Breast epithelium (tissue), 4 donors: ENCODE measurements around the gene CSNK2B. TPM values are rescaled to one million over a fixed set of nuclear protein-coding genes. Genes with fewer than 3 reads are reported as not detected.

ENCODE experiments used
- DNase-seq, 2 donors: peaks; one replicate each; pipeline ENCODE4 v3.0.0-alpha.2; 2019; ENCODE audit warnings: low spot score in 2 of 2
- H3K27ac ChIP-seq, 2 donors: fragments of 200-600 bp; sonication (generic) in 1 of 2; one replicate each; pipeline ENCODE4 v1.5.1; 2016 to 2019; ENCODE audit warnings: mild to moderate bottlenecking in 1 of 2
- H3K27me3 ChIP-seq, 2 donors: fragments of 200-600 bp; sonication (generic) in 1 of 2; one replicate each; pipeline versions ENCODE4 v1.5.1 to v1.6.0; 2017 to 2019; ENCODE audit warnings: control low read depth in 1 of 2, mild to moderate bottlenecking in 1 of 2
- H3K36me3 ChIP-seq: fragments of 200-600 bp; one replicate; pipeline ENCODE4 v1.5.1; 2019
- H3K4me1 ChIP-seq, 2 donors: fragments of 200-600 bp; sonication (generic); one replicate each; pipeline ENCODE4 v1.5.1; 2016 to 2019; ENCODE audit warnings: control low read depth in 1 of 2
- H3K4me3 ChIP-seq, 3 donors: fragments of 200-600 bp; sonication (generic); 1 replicate in 2 of 3; 2 replicates in 1 of 3; pipeline ENCODE4 v1.5.1; 2016 to 2019; ENCODE audit warnings: mild to moderate bottlenecking in 3 of 3, moderate library complexity in 2 of 3
- H3K9me3 ChIP-seq, 2 donors: fragments of 200-600 bp; sonication (generic) in 1 of 2; one replicate each; pipeline ENCODE4 v1.5.1; 2016 to 2019; ENCODE audit warnings: control low read depth in 1 of 2
- CTCF ChIP-seq, 3 donors: fragments of 450-650 bp; IDR thresholded peaks; one replicate each; pipeline ENCODE4 v1.5.1; 2016 to 2017; ENCODE audit warnings: antibody characterized with exemption in 3 of 3, mild to moderate bottlenecking in 3 of 3, moderate library complexity in 3 of 3
- POLR2A ChIP-seq: fragments of 450-650 bp; IDR thresholded peaks from one replicate; pipeline ENCODE4 v1.6.1; 2016; ENCODE audit warnings: antibody characterized with exemption, mild to moderate bottlenecking, moderate library complexity
- POLR2AphosphoS5 ChIP-seq, 3 donors: sonication (generic); formaldehyde crosslinking; IDR thresholded peaks; one replicate each; pipeline ENCODE4 v1.6.1; 2017; ENCODE audit warnings: antibody characterized with exemption in 3 of 3
- intact Hi-C: fragments of 100-400 bp; cut with DNase I; formaldehyde crosslinking; loops from one replicate; pipeline ENCODE4 v1.15.1; 2023; ENCODE audit warnings: low total_unique reads
- total RNA-seq, 3 donors: library from RNA; depleted of rRNA; stranded (reverse); fragments of >200 nt; gene quantifications; one replicate each; pipeline ENCODE4 v1.1.0, GENCODE V29; 2016

The CSNK2B gene
- total RNA-seq, 3 donors from 2014 or later, result 135 to 180 (median 178) TPM

DNA sequence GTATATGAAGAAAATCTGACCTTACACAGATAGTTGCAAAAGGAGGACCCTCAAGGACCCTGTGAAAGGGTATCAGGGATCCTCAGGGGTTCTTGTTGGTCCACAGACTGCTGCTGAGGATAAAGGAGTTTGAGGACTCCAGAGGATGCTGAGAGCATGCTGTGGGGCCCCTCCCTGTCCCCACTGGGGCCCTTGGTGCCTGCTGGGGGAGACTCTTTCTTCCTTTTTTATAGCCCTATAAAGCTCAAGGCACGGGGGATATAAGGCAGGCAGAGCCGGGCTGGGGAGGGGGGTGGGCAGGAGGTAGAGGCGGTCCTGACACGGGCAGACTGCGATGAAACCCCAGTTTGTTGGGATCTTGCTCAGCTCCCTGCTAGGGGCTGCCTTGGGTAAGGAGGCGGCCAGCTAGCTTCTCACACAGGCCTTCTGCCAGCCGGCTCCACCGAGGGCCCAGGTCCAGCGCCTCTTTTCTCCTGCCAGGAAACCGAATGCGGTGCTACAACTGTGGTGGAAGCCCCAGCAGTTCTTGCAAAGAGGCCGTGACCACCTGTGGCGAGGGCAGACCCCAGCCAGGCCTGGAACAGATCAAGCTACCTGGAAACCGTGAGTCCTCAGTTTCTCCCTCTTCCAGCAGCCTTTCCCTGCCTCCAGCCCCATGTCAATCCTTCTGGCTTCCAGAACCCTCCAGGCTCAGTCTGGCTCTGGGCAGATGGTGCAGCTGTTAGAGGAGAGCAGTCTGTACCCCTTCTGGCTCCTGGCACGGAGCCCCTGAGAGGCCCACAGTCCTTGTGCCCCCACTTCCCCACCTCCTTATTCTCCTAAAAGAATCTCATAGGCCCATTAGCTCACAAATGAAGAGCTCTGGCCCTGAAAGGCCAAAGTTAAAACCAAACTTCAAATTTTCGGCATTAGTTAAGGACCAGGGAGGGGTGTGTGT, 49.4 kb downstream of the CSNK2B start, which contains the start of gene LY6G6D:
Gene LY6G6D, plus strand, starts transcription at position 327 of the 937 bp plus-strand sequence. Its CDS starts 8 bp downstream, at position 335.
- intact Hi-C loops, result no loop called here
- TF ChIP-seq CTCF (IDR thresholded peaks at IDR 0.05) (no peak), POLR2A (no peak), POLR2AphosphoS5 (IDR thresholded peaks at IDR 0.05) (no peak)
- H3K9me3 ChIP-seq, result no peaks in the 10 kb centered on the region
- H3K36me3 ChIP-seq, result no peaks in the 10 kb centered on the region
- no peak within 1 kb of the TSS for H3K4me3 ChIP-seq
- H3K27ac ChIP-seq, result peak within 1 kb of the TSS in 1 of 2 donors; percentile 33
- peaks cover 3 to 6% of the 10 kb centered on the region in 2 donors for H3K4me1 ChIP-seq
- DNase-seq, result no peak
- no peaks in the 10 kb centered on the region for H3K27me3 ChIP-seq

DNA sequence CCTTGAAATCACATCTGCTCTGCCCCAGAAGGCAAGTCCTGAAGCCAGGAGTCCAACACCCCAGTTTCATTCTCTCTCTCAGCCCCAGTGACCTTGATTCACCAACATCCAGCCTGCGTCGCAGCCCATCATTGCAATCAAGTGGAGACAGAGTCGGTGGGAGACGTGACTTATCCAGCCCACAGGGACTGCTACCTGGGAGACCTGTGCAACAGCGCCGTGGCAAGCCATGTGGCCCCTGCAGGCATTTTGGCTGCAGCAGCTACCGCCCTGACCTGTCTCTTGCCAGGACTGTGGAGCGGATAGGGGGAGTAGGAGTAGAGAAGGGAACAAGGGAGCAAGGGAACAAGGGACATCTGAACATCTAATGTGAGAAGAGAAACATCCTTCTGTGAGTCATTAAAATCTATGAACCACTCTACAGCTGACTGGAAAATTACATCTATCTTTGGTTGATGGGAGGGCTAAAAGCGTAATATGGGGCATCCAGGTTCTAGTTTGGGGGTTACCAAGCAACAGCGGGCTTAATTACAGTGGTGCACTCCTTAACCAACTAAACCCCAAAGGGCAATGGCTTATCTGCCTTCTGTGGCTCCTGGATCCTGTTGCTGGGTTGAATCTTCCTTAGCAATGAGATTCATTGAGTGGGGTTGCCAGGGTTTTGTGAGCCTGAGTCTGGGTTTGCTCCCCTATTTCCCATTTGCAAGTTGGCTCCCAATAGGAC, 51.8 kb downstream of the CSNK2B start:
- peak overlapping the region; percentile 87 to 88 for H3K27ac ChIP-seq
- intact Hi-C loops, result loop anchor here (1.0 kb wide), 1 partner anchor 15 kb away; no protein-coding TSS in a partner anchor
- TF ChIP-seq POLR2A (no peak), POLR2AphosphoS5 (IDR thresholded peaks at IDR 0.05) (peak in 1 of 3 donors; percentile 20), CTCF (IDR thresholded peaks at IDR 0.05) (peak in 1 of 3 donors; percentile 33)
- no peaks in the 10 kb centered on the region for H3K27me3 ChIP-seq
- no peaks in the 10 kb centered on the region for H3K9me3 ChIP-seq
- peaks cover 3 to 6% of the 10 kb centered on the region in 2 donors for H3K4me1 ChIP-seq
- H3K36me3 ChIP-seq, result no peaks in the 10 kb centered on the region
- DNase-seq, result peak; percentile 63 to 84
- H3K4me3 ChIP-seq, result peak overlapping the region in 1 of 3 donors; percentile 17

- H3K27me3 ChIP-seq, result no peaks in the 10 kb centered on the region
- no peaks in the 10 kb centered on the region for H3K36me3 ChIP-seq
- H3K9me3 ChIP-seq, result no peaks in the 10 kb centered on the region
- peak; percentile 75 to 85 for DNase-seq
- intact Hi-C loops, result loop anchor here (1.0 kb wide), 1 partner anchor 16 kb away; no protein-coding TSS in a partner anchor
- peaks cover 3 to 6% of the 10 kb centered on the region in 2 donors for H3K4me1 ChIP-seq
- peak in 2 of 3 donors; percentile 27 to 32 for TF ChIP-seq POLR2AphosphoS5 (IDR thresholded peaks at IDR 0.05)
- TF ChIP-seq POLR2A, result no peak
- peak overlapping the region; percentile 87 to 88 for H3K27ac ChIP-seq
- no peak overlapping the region for H3K4me3 ChIP-seq
Observed at GRCh38 chr6:31718265-31718664, 52.4 kb downstream of the CSNK2B start.

- Histone ChIP-seq H3K4me3 (no peak overlapping the region), H3K9me3 (no peaks in the 10 kb centered on the region), H3K27me3 (no peaks in the 10 kb centered on the region), H3K36me3 (no peaks in the 10 kb centered on the region), H3K4me1 (peaks cover 3 to 6% of the 10 kb centered on the region in 2 donors), H3K27ac (peak overlapping the region; percentile 87 to 88)
- no peak for DNase-seq
- intact Hi-C loops, result no loop called here
- TF ChIP-seq POLR2A, result no peak
- no peak for TF ChIP-seq POLR2AphosphoS5 (IDR thresholded peaks at IDR 0.05)
- no peak for TF ChIP-seq CTCF (IDR thresholded peaks at IDR 0.05)
Observed at GRCh38 chr6:31719001-31719400, 53.1 kb downstream of the CSNK2B start.

Other genes starting within 250 kb of the CSNK2B start
- gene MICB, start 167.9 kb upstream of the CSNK2B start, total RNA-seq, result 1 to 10 TPM; 2.9 to 4.6 (median 4.0) TPM
- gene MCCD1, start 137.1 kb upstream of the CSNK2B start, total RNA-seq, result not detected
- gene DDX39B, start 124.1 kb upstream of the CSNK2B start, total RNA-seq, result 100 to 1,000 TPM; 315 to 336 (median 334) TPM
- 1 to 10 TPM in 2 of 3 donors, under 1 TPM in 1; 0.44 to 1.8 (median 1.6) TPM for gene ATP6V1G2, start 119.5 kb upstream of the CSNK2B start, total RNA-seq
- gene NFKBIL1, start 118.5 kb upstream of the CSNK2B start, total RNA-seq, result 10 to 100 TPM; 22.3 to 34.7 (median 26.5) TPM
- under 1 TPM in 1 of 3 donors, not detected in 2; 0.29 TPM for gene LTA, start 93.8 kb upstream of the CSNK2B start, total RNA-seq
- gene TNF, start 90.5 kb upstream of the CSNK2B start, total RNA-seq, result under 1 TPM in 2 of 3 donors, not detected in 1; 0.33 to 0.73 TPM
- 1 to 10 TPM in 1 of 3 donors, under 1 TPM in 1, not detected in 1; 0.96 to 1.0 TPM for gene LTB, start 83.7 kb upstream of the CSNK2B start, total RNA-seq
- gene LST1, start 79.8 kb upstream of the CSNK2B start, total RNA-seq, result 10 to 100 TPM in 1 of 3 donors, 1 to 10 TPM in 2; 8.8 to 10.7 (median 9.8) TPM
- gene NCR3, start 73.1 kb upstream of the CSNK2B start, total RNA-seq, result not detected
- 10 to 100 TPM; 26.9 to 54.1 (median 28.2) TPM for gene AIF1, start 50.8 kb upstream of the CSNK2B start, total RNA-seq
- gene PRRC2A, start 45.4 kb upstream of the CSNK2B start, total RNA-seq, result 10 to 100 TPM; 42.7 to 57.2 (median 57.0) TPM
- gene BAG6, start 13.4 kb upstream of the CSNK2B start, total RNA-seq, result 100 to 1,000 TPM; 154 to 170 (median 157) TPM
- 1 to 10 TPM; 1.3 to 4.8 (median 4.6) TPM for gene APOM, start 10.2 kb upstream of the CSNK2B start, total RNA-seq
- 10 to 100 TPM; 20.3 to 27.4 (median 24.8) TPM for gene C6orf47, start 5.3 kb upstream of the CSNK2B start, total RNA-seq
- 10 to 100 TPM; 16.2 to 22.2 (median 20.0) TPM for gene GPANK1, start 1.1 kb upstream of the CSNK2B start, total RNA-seq
- gene LY6G5B, start 3.9 kb downstream of the CSNK2B start, total RNA-seq, result 10 to 100 TPM in 1 of 3 donors, 1 to 10 TPM in 2; 6.2 to 12.7 (median 8.5) TPM
- 1 to 10 TPM in 1 of 3 donors, under 1 TPM in 2; 0.33 to 1.9 (median 0.64) TPM for gene LY6G5C, start 15.0 kb downstream of the CSNK2B start, total RNA-seq
- 10 to 100 TPM; 42.6 to 62.6 (median 50.5) TPM for gene ABHD16A, start 37.2 kb downstream of the CSNK2B start, total RNA-seq
- not detected for gene LY6G6F, start 40.8 kb downstream of the CSNK2B start, total RNA-seq
- not detected for gene LY6G6D, start 49.3 kb downstream of the CSNK2B start, total RNA-seq
- not detected for gene LY6G6C, start 55.7 kb downstream of the CSNK2B start, total RNA-seq
- under 1 TPM in 1 of 3 donors, not detected in 2; 0.16 TPM for gene MPIG6B, start 57.3 kb downstream of the CSNK2B start, total RNA-seq
- gene DDAH2, start 63.2 kb downstream of the CSNK2B start, total RNA-seq, result 100 to 1,000 TPM in 2 of 3 donors, 10 to 100 TPM in 1; 100.0 to 212 (median 115) TPM
- gene CLIC1, start 70.5 kb downstream of the CSNK2B start, total RNA-seq, result 100 to 1,000 TPM; 266 to 325 (median 318) TPM
- 10 to 100 TPM in 1 of 3 donors, 1 to 10 TPM in 2; 7.9 to 13.4 (median 8.0) TPM for gene MSH5, start 73.9 kb downstream of the CSNK2B start, total RNA-seq
- gene SAPCD1, start 96.6 kb downstream of the CSNK2B start, total RNA-seq, result 1 to 10 TPM in 2 of 3 donors, not detected in 1; 1.6 to 2.0 TPM
- gene VWA7, start 111.2 kb downstream of the CSNK2B start, total RNA-seq, result 1 to 10 TPM in 1 of 3 donors, under 1 TPM in 1, not detected in 1; under 0.01 to 1.6 TPM
- 10 to 100 TPM; 19.2 to 35.4 (median 26.2) TPM for gene VARS1, start 129.7 kb downstream of the CSNK2B start, total RNA-seq
- gene LSM2, start 140.9 kb downstream of the CSNK2B start, total RNA-seq, result 10 to 100 TPM; 28.7 to 39.7 (median 32.6) TPM
- 1 to 10 TPM; 1.3 to 1.9 (median 1.6) TPM for gene HSPA1L, start 149.2 kb downstream of the CSNK2B start, total RNA-seq
- gene HSPA1A, start 149.5 kb downstream of the CSNK2B start, total RNA-seq, result 100 to 1,000 TPM; 136 to 459 (median 202) TPM
- gene HSPA1B, start 161.7 kb downstream of the CSNK2B start, total RNA-seq, result 100 to 1,000 TPM; 113 to 376 (median 232) TPM
- gene NEU1, start 196.7 kb downstream of the CSNK2B start, total RNA-seq, result 10 to 100 TPM; 44.6 to 57.3 (median 48.9) TPM
- 10 to 100 TPM in 2 of 3 donors, under 1 TPM in 1; 0.32 to 35.4 (median 10.5) TPM for gene SLC44A4, start 212.9 kb downstream of the CSNK2B start, total RNA-seq
- gene EHMT2, start 231.6 kb downstream of the CSNK2B start, total RNA-seq, result 10 to 100 TPM; 34.6 to 37.5 (median 37.0) TPM
- 1 to 10 TPM in 2 of 3 donors, under 1 TPM in 1; 0.64 to 3.3 (median 1.9) TPM for gene ZBTB12, start 236.0 kb downstream of the CSNK2B start, total RNA-seq